Tongue (tissue), 2 donors: ENCODE measurements around the gene NDC1. TPM values are rescaled to one million over a fixed set of nuclear protein-coding genes. Genes with fewer than 3 reads are reported as not detected.
"Not testable (repeated sequence)": the region's sequence is repeated elsewhere in the genome, so short reads cannot be mapped to it uniquely, and the experiment has no call there.

ENCODE experiments used
- DNase-seq: peaks from one replicate; pipeline ENCODE4 v3.0.0-alpha.2; 2015
- total RNA-seq: library from RNA; depleted of rRNA; stranded (reverse); fragments of >200 nt; gene quantifications from one replicate; pipeline ENCODE4 v1.2.3, GENCODE V29; 2014

The NDC1 gene
- total RNA-seq, 1 donor from 2014 or later: 22.0 TPM

- no peak for DNase-seq
These were observed 15.2 kb downstream of the NDC1 start for GRCh38 chr1:53822931-53823330.

- DNase-seq: no peak
These were observed 16.7 kb downstream of the NDC1 start for GRCh38 chr1:53821380-53821779.

GRCh38 chr1:53819387-53819786, 18.7 kb downstream of the NDC1 start:
- no peak for DNase-seq

GRCh38 chr1:53816584-53816983, 21.5 kb downstream of the NDC1 start:
- DNase-seq: not testable (repeated sequence)

- DNase-seq: not testable (repeated sequence)
These were observed 22.6 kb downstream of the NDC1 start for GRCh38 chr1:53815484-53815883.

GRCh38 chr1:53811414-53811851, 26.7 kb downstream of the NDC1 start:
- no peak for DNase-seq

GRCh38 chr1:53810497-53810896, 27.6 kb downstream of the NDC1 start:
- no peak for DNase-seq

- no peak for DNase-seq
These were observed 28.1 kb downstream of the NDC1 start for GRCh38 chr1:53810007-53810406.

GRCh38 chr1:53807916-53808315, 30.2 kb downstream of the NDC1 start:
- DNase-seq: no peak

GRCh38 chr1:53804791-53805505, 33.1 kb downstream of the NDC1 start:
- DNase-seq: no peak

- no peak for DNase-seq
These were observed 33.9 kb downstream of the NDC1 start for GRCh38 chr1:53804181-53804580.

GRCh38 chr1:53800621-53801020, 37.5 kb downstream of the NDC1 start:
- no peak for DNase-seq

- no peak for DNase-seq
These were observed 39.0 kb downstream of the NDC1 start for GRCh38 chr1:53799141-53799540.

GRCh38 chr1:53792806-53793205, 45.3 kb downstream of the NDC1 start:
- DNase-seq: no peak

- no peak for DNase-seq
These were observed 50.4 kb downstream of the NDC1 start for GRCh38 chr1:53787655-53788054.

GRCh38 chr1:53783056-53783455, 55.0 kb downstream of the NDC1 start:
- no peak for DNase-seq

- DNase-seq: no peak
These were observed 56.4 kb downstream of the NDC1 start for GRCh38 chr1:53781654-53782053.

- DNase-seq: no peak
These were observed 60.8 kb downstream of the NDC1 start for GRCh38 chr1:53777272-53777671.

- DNase-seq: no peak
These were observed 66.4 kb downstream of the NDC1 start for GRCh38 chr1:53771648-53772047.

GRCh38 chr1:53769780-53770179, 68.3 kb downstream of the NDC1 start:
- no peak for DNase-seq

GRCh38 chr1:53769184-53769583, 68.9 kb downstream of the NDC1 start:
- no peak for DNase-seq

- no peak for DNase-seq
These were observed 71.2 kb downstream of the NDC1 start for GRCh38 chr1:53766831-53767405.

- no peak for DNase-seq
These were observed 71.8 kb downstream of the NDC1 start for GRCh38 chr1:53766194-53766742.

- peak; percentile 5 for DNase-seq
These were observed 72.4 kb downstream of the NDC1 start for GRCh38 chr1:53765657-53766056.
